HepG2 (cell line): ENCODE measurements around the gene RNF123. TPM values are rescaled to one million over a fixed set of nuclear protein-coding genes. Genes with fewer than 3 reads are reported as not detected.
A peak's percentile ranks its signal among the peaks of the same experiment; 100 is the strongest.

ENCODE experiments used
- ELF3 ChIP-seq: IDR thresholded peaks from 2 replicates; pipeline ENCODE4 v1.6.1; 2016; ENCODE audit warnings: missing genetic modification reagents, missing compliant biosample characterization
- ERF ChIP-seq: IDR thresholded peaks from 2 replicates; pipeline ENCODE4 v1.6.1; 2018; ENCODE audit warnings: missing biosample characterization, missing genetic modification reagents
- HDAC6 ChIP-seq: fragments of 200-600 bp; sonication (generic); IDR thresholded peaks from 2 replicates; pipeline ENCODE4 v1.7.0; 2017; ENCODE audit warnings: mild to moderate bottlenecking, antibody characterized with exemption, low read length, low read depth
- KIAA2018 ChIP-seq: sonication (generic); formaldehyde crosslinking; IDR thresholded peaks from 2 replicates; pipeline ENCODE4 v1.5.0; 2020; ENCODE audit warnings: mild to moderate bottlenecking, missing genetic modification reagents, borderline replicate concordance
- PLSCR1 ChIP-seq: sonication (generic); formaldehyde crosslinking; IDR thresholded peaks from 2 replicates; pipeline ENCODE4 v1.5.0; 2020; ENCODE audit warnings: missing genetic modification reagents, mild to moderate bottlenecking, borderline replicate concordance
- PREB ChIP-seq: sonication (generic); formaldehyde crosslinking; IDR thresholded peaks from 2 replicates; pipeline ENCODE4 v1.4.0; 2020; ENCODE audit warnings: missing genetic modification reagents
- RARA ChIP-seq: IDR thresholded peaks from 2 replicates; pipeline ENCODE4 v1.6.1; 2016; ENCODE audit warnings: missing genetic modification reagents, missing compliant biosample characterization
- REXO4 ChIP-seq: sonication (generic); formaldehyde crosslinking; IDR thresholded peaks from 2 replicates; pipeline ENCODE4 v1.8.0; 2022; ENCODE audit warnings: missing genetic modification reagents, mild to moderate bottlenecking, borderline replicate concordance
- SAFB2 ChIP-seq: sonication (generic); formaldehyde crosslinking; IDR thresholded peaks from 2 replicates; pipeline ENCODE4 v1.5.1; 2020; ENCODE audit warnings: missing genetic modification reagents, low read depth, mild to moderate bottlenecking, borderline replicate concordance
- SALL1 ChIP-seq: sonication (generic); formaldehyde crosslinking; IDR thresholded peaks from 2 replicates; pipeline ENCODE4 v1.8.0; 2022; ENCODE audit warnings: mild to moderate bottlenecking, missing genetic modification reagents
- SOX6 ChIP-seq, 2 experiments: fragments of 450-650 bp in 1 of 2; sonication (generic) in 1 of 2; formaldehyde crosslinking in 1 of 2; IDR thresholded peaks; 2 replicates each; pipeline versions ENCODE4 v1.4.0 to v1.6.1; 2017 to 2020; ENCODE audit warnings: antibody characterized with exemption in 1 of 2, mild to moderate bottlenecking in 1 of 2, missing genetic modification reagents in 1 of 2
- ZNF17 ChIP-seq: sonication (generic); formaldehyde crosslinking; IDR thresholded peaks from 2 replicates; pipeline ENCODE4 v1.5.0; 2020; ENCODE audit warnings: mild to moderate bottlenecking, missing genetic modification reagents
- ZNF251 ChIP-seq: sonication (generic); formaldehyde crosslinking; IDR thresholded peaks from 2 replicates; pipeline ENCODE4 v1.9.0; 2021; ENCODE audit warnings: mild to moderate bottlenecking, missing genetic modification reagents
- ZNF629 ChIP-seq: sonication (generic); formaldehyde crosslinking; conservative IDR thresholded peaks from 2 replicates; pipeline ENCODE4 v1.5.0; 2020; ENCODE audit warnings: missing genetic modification reagents
- ZNF776 ChIP-seq: sonication (generic); formaldehyde crosslinking; IDR thresholded peaks from 2 replicates; pipeline ENCODE4 v1.4.0; 2020; ENCODE audit warnings: mild to moderate bottlenecking, missing genetic modification reagents
- ZNF83 ChIP-seq: sonication (generic); formaldehyde crosslinking; IDR thresholded peaks from 2 replicates; pipeline ENCODE4 v1.4.0; 2020; ENCODE audit warnings: missing genetic modification reagents, mild to moderate bottlenecking, borderline replicate concordance
- ZNF891 ChIP-seq: sonication (generic); formaldehyde crosslinking; IDR thresholded peaks from 2 replicates; pipeline ENCODE4 v1.5.0; 2020; ENCODE audit warnings: mild to moderate bottlenecking, missing genetic modification reagents
- ZUFSP ChIP-seq: sonication (generic); formaldehyde crosslinking; IDR thresholded peaks from 2 replicates; pipeline ENCODE4 v1.9.0; 2021; ENCODE audit warnings: missing genetic modification reagents, mild to moderate bottlenecking, borderline replicate concordance
- polyA plus RNA-seq, 8 experiments: library from polyadenylated mRNA; depleted of rRNA in 3 of 8; stranded (reverse) in 7 of 8; unstranded in 1 of 8; fragments of >200 nt; fragmentation: Illumina TruSeq in 4 of 8; extraction: Trizol in 4 of 8; gene quantifications; 2 replicates each; pipeline versions ENCODE4 v1.2.1 to v1.2.3, GENCODE V29; 2011 to 2016; ENCODE audit warnings: low read depth in 4 of 8, missing spikeins in 1 of 8, mixed read lengths in 1 of 8; ENCODE audit not compliant: insufficient read depth in 1 of 8
- total RNA-seq, 5 experiments: library from RNA; depleted of rRNA; stranded (reverse); fragments of >200 nt; fragmentation: Illumina TruSeq; extraction: Trizol; gene quantifications; 2 replicates each; pipeline ENCODE4 v1.2.3, GENCODE V29; 2016; ENCODE audit warnings: low read depth in 1 of 5

RNF123 gene
- total and polyA plus RNA-seq, 2 of the 13 experiments (the other 11 are each of a cell fraction or from before 2014, with no cell fraction given) = 29.9 to 82.2 TPM

- TF ChIP-seq SAFB2 (CRISPR knock-in tag) (0 out of 2 replicates have a peak, but pooled peaks have one; percentile 20), ZNF83 (no peak), ERF (0 out of 2 replicates have a peak, but pooled peaks have one; percentile 19), ZNF776 (CRISPR knock-in tag) (peak; percentile 18; the same call in 1 of the 2 replicates), KIAA2018 (CRISPR knock-in tag) (no peak), HDAC6 (no peak), ELF3 (CRISPR knock-in tag) (no peak), REXO4 (no peak), ZUFSP (CRISPR knock-in tag) (no peak), SALL1 (CRISPR knock-in tag) (no peak; the same call in none of the 2 replicates), ZNF251 (CRISPR knock-in tag) (no peak), PLSCR1 (CRISPR knock-in tag) (no peak), ZNF891 (CRISPR knock-in tag) (peak; percentile 96), PREB (CRISPR knock-in tag) (no peak), ZNF629 (CRISPR knock-in tag) (no peak), ZNF17 (CRISPR knock-in tag) (no peak), RARA (CRISPR knock-in tag) (no peak), SOX6 (IDR thresholded peaks at IDR 0.05) (no peak), SOX6 (CRISPR knock-in tag; IDR thresholded peaks at IDR 0.05) (no peak; the same call in 1 of the 2 replicates)
These were observed 16.1 kb upstream of the RNF123 start (continued) for GRCh38 chr3:49673121-49673714.
